ENCODE data around the gene DLST. TPM values are rescaled to one million over a fixed set of nuclear protein-coding genes. Genes with fewer than 3 reads are reported as not detected.

The DLST gene
- total and polyA plus RNA-seq, 9 donors: 41.0 to 100 (median 68.6) TPM

DNA sequence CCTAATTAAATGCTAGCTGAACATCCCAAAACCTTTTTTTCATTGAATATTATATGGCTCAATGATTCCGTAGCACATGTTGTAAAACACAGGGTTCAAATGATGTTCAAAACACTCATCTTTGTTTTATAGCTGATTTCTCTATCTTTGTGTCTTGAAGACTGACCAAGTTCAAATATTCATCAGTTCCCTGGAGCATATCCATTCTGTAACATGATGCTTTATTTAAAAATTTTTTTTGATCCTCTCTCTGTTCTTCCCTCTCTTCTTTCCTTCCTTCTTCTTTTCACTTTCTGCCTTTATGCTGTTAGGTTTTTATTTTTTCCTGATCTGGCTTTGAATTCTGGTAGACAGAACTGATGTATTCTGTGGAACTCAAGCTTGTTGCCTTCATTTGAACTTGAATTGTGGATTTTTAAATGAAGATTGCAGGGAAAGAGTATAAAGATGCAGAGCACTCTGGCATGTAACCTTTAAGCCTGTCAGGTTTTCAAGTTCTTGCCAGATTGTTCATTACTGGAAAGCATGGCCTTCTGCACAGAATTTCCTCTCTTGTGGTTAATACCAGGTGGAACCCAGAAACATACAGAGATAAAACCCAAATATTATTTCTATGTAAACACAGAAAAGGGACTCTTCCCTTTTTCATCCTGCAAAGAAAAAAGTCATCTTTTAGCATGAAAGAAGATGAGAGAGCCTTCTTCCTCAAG lies 45.3 kb upstream of the DLST start:
- no peaks in the 10 kb centered on the region for H3K4me1 ChIP-seq (ENCODE audit: insufficient read depth)
- H3K4me3 ChIP-seq: no peak overlapping the region
- no peaks in the 10 kb centered on the region for H3K36me3 ChIP-seq
- H3K27me3 ChIP-seq: no peaks in the 10 kb centered on the region
- no peak for TF ChIP-seq POLR2A (IDR thresholded peaks at IDR 0.05)
- TF ChIP-seq EP300 (IDR thresholded peaks at IDR 0.05): no peak
- TF ChIP-seq, protein P1, sequence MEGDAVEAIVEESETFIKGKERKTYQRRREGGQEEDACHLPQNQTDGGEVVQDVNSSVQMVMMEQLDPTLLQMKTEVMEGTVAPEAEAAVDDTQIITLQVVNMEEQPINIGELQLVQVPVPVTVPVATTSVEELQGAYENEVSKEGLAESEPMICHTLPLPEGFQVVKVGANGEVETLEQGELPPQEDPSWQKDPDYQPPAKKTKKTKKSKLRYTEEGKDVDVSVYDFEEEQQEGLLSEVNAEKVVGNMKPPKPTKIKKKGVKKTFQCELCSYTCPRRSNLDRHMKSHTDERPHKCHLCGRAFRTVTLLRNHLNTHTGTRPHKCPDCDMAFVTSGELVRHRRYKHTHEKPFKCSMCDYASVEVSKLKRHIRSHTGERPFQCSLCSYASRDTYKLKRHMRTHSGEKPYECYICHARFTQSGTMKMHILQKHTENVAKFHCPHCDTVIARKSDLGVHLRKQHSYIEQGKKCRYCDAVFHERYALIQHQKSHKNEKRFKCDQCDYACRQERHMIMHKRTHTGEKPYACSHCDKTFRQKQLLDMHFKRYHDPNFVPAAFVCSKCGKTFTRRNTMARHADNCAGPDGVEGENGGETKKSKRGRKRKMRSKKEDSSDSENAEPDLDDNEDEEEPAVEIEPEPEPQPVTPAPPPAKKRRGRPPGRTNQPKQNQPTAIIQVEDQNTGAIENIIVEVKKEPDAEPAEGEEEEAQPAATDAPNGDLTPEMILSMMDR (IDR thresholded peaks at IDR 0.05): no peak
- intact Hi-C loops (cut with DNase I): no loop called here
- no peak overlapping the region for H3K27ac ChIP-seq
- H3K9me3 ChIP-seq: no peaks in the 10 kb centered on the region
- DNase-seq: no peak
- WGBS, 3 donors: 13 to 28% (median 24%) methylated on average over 1 of the region's 1 CpG

DNA sequence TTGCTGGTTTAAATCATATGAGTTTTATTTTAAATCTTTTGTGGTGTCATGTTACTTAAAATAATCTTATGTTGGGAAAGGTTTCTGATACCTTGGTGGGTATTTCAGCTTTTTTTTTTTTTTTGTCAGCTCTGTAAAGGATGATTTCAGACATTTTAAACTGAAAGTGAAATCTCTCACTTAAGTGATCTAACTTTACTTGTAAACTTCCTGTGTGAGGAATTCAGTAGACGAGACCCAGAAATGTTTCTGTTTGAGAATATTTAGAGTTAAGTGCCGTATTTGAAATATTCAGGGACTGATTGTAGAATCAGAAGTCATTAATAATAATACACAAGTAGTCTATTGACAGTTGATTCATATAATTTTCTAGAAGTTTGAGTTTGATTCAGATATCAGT lies 43.5 kb upstream of the DLST start:
- Histone ChIP-seq H3K4me1 (ENCODE audit: insufficient read depth) (no peaks in the 10 kb centered on the region), H3K36me3 (no peaks in the 10 kb centered on the region), H3K4me3 (no peak overlapping the region), H3K27me3 (no peaks in the 10 kb centered on the region), H3K27ac (peak overlapping the region in 1 of 2 donors; percentile 69), H3K9me3 (no peaks in the 10 kb centered on the region)
- TF ChIP-seq POLR2A (IDR thresholded peaks at IDR 0.05): no peak
- TF ChIP-seq EP300 (IDR thresholded peaks at IDR 0.05): no peak
- TF ChIP-seq, protein P1 (IDR thresholded peaks at IDR 0.05): no peak
- no peak for DNase-seq
- intact Hi-C loops (cut with DNase I): no loop called here
- WGBS, 3 donors: 4 to 22% (median 20%) methylated on average over 2 of the region's 2 CpGs

DNA sequence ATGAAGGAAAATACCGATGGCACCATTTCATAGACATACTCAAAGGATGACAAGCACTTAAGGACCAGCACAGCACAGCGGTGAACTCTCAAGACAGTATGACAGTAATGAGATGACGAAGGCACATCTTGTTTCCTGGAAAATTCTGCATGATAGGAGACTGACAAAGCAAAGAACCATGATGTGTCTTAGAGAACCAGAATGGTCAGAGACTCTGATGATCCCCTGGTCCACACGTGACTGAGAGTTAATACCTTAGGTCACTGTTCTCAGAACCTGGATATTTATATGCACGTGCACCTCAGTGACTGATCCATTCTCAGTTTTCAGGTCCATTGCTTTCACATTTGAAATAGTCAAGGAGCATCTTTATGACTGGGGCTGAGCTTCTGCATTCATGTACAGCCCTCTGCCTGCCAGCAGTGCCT lies 41.1 kb upstream of the DLST start:
- TF ChIP-seq POLR2A (IDR thresholded peaks at IDR 0.05) (no peak), EP300 (IDR thresholded peaks at IDR 0.05) (no peak)
- TF ChIP-seq, protein P1 (IDR thresholded peaks at IDR 0.05): no peak
- Histone ChIP-seq H3K4me3 (no peak overlapping the region), H3K27ac (no peak overlapping the region), H3K27me3 (no peaks in the 10 kb centered on the region), H3K9me3 (no peaks in the 10 kb centered on the region), H3K36me3 (no peaks in the 10 kb centered on the region), H3K4me1 (ENCODE audit: insufficient read depth) (no peaks in the 10 kb centered on the region)
- intact Hi-C loops (cut with DNase I): no loop called here
- WGBS, 3 donors: 85 to 92% (median 90%) methylated on average over 5 of the region's 5 CpGs
- no peak for DNase-seq

DNA sequence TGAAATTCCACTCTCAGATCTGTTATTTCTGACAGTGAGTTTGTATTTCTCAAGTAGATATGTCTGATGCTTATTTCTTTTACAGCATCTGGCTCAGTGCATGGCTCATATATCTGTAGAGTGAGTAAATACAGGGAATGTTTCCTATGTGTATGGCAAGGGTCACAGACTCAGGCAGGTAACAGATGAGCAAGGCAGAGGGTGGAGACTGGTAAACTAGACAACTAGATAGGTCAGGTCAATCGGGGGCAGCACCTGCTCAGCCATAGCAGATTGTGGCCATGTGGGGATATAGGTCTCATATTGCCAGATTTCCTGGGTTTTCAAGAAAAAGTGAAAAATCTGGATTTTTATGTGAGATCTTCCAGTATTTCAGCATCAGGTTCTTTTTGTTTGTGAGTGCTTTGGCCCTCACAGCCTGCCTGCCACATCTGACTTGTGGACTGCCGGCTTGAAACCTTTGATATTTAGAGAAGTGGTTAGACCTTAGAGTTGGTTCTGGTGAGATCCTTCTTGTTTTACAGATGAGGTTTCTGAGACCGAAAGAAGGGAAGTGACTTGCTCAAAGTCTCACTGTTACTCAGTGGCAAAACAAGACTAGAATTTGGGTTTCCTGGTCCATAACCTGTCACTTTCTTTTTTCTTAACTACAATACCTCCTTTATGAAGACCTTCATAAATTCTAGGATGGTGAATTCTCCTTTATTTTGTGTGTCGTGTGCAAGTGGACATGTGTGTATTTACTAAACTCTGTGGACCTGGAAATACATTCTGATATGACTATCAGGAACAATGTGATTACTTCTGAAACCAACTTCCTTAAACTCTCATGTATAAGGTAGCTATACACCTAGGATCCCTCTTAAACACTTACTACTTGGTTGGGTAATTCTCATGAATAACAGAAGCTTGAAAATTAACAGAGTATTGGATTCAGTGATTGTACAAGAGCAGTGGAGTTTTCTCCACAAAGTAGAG lies 40.2 kb upstream of the DLST start:
- no peak overlapping the region for H3K4me3 ChIP-seq
- intact Hi-C loops (cut with DNase I): no loop called here
- H3K36me3 ChIP-seq: no peaks in the 10 kb centered on the region
- no peaks in the 10 kb centered on the region for H3K27me3 ChIP-seq
- H3K27ac ChIP-seq: no peak overlapping the region
- H3K9me3 ChIP-seq: no peaks in the 10 kb centered on the region
- 93 to 96% (median 93%) methylated on average over 4 of the region's 4 CpGs for WGBS, 3 donors
- no peaks in the 10 kb centered on the region for H3K4me1 ChIP-seq (ENCODE audit: insufficient read depth)
- TF ChIP-seq, protein P1 (IDR thresholded peaks at IDR 0.05): no peak
- DNase-seq: no peak
